Body of pancreas (tissue), 4 donors: ENCODE measurements around the gene ACBD6. TPM values are rescaled to one million over a fixed set of nuclear protein-coding genes. Genes with fewer than 3 reads are reported as not detected.
A peak's percentile ranks its signal among the peaks of the same experiment; 100 is the strongest.

Experiments used
- ATAC-seq: fragments of 150-250 bp; one replicate; pipeline ENCODE4 v1.9.1; 2016
- DNase-seq, 4 donors: peaks; one replicate each; pipeline ENCODE4 v3.0.0-alpha.2; 2019
- H3K27ac ChIP-seq, 4 donors: fragments of 200-600 bp; sonication (generic); 1 replicate in 3 of 4; 2 replicates in 1 of 4; pipeline versions ENCODE4 v1.5.1 to v1.6.1; 2016 to 2019; ENCODE audit warnings: mild to moderate bottlenecking in 1 of 4, mixed read lengths in 1 of 4, moderate library complexity in 1 of 4
- H3K27me3 ChIP-seq, 2 donors: fragments of 200-600 bp; sonication (generic); one replicate each; pipeline ENCODE4 v1.6.0; 2016; ENCODE audit warnings: mild to moderate bottlenecking in 1 of 2
- H3K36me3 ChIP-seq, 2 donors: fragments of 200-600 bp; sonication (generic); replicated peaks in 1 of 2; 2 replicates each; pipeline ENCODE4 v1.5.1; 2016; ENCODE audit warnings: low read depth in 2 of 2; ENCODE audit not compliant: insufficient read depth in 1 of 2
- H3K4me1 ChIP-seq: fragments of 200-600 bp; sonication (generic); one replicate; pipeline ENCODE4 v1.6.0; 2016
- H3K4me3 ChIP-seq, 2 donors: fragments of 200-600 bp; sonication (generic); 1 replicate in 1 of 2; 2 replicates in 1 of 2; pipeline ENCODE4 v1.5.1; 2016 to 2019
- H3K9me3 ChIP-seq, 3 donors: fragments of 200-600 bp; sonication (generic); 1 replicate in 2 of 3; 2 replicates in 1 of 3; pipeline ENCODE4 v1.5.1; 2016
- POLR2A ChIP-seq, 3 donors: fragments of 450-650 bp; IDR thresholded peaks; one replicate each; pipeline ENCODE4 v1.6.1; 2016; ENCODE audit warnings: antibody characterized with exemption in 3 of 3, mild to moderate bottlenecking in 2 of 3
- WGBS, 2 donors: methylation state at CpG; one replicate each; pipeline ENCODE4 v1.1.5; 2017; 5-methylcytosine and 5-hydroxymethylcytosine counted together
- intact Hi-C: fragments of 100-400 bp; cut with DNase I; formaldehyde crosslinking; loops from one replicate; pipeline ENCODE4 v1.15.1; 2023
- total RNA-seq, 2 donors: library from RNA; depleted of rRNA; stranded (reverse); fragments of >200 nt; gene quantifications; one replicate each; pipeline ENCODE4 v1.1.0, GENCODE V29; 2016
- TF ChIP-seq, protein P1 (sequence below), 7 experiments: fragments of 450-650 bp in 4 of 7; fragments of 200-600 bp in 3 of 7; sonication (generic) in 3 of 7; IDR thresholded peaks; one replicate each; pipeline ENCODE4 v1.5.1; 2016 to 2019; ENCODE audit warnings: antibody characterized with exemption in 7 of 7

The ACBD6 gene
- total RNA-seq, 2 donors from 2014 or later: 37.4 to 49.4 TPM

DNA sequence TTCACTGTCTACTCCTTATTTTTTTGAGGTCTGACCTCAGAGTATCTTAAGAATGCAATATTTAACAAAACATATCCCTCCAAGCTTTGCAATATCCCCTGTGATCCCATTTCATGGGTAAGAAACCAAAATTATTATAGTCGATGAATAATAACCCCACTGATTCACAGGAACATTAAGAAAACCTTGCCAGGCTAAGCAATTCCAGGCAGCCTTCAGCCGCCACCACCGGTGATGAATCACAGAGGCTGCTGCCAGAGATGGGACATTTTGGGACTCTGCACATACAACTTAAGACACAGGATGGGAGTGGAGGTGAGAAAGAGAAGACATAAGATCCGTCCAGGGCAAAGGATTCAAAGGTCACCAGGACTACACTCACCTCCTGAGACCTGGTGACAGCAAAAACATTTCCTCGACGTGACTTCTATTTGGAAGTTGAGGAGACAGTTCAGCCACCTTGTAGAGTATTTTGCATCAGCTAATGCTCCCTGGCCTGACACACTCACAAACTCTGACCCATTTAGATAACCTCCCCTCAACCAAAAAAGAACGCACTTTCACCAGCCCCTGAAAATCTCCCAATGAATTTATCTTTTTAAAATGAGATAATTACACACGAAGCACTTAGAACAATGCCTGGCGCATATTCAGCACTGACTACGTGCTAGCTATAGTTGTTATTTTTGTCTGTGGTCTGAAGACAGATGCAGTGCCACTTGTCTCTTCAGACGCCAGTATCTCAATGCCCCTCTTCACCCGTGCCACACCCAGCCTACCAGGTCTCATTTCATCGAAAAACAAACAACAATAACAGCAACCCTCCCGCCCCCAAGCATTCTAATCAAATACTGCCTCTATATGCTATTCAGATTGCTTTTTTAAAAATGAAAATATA is 38.6 kb upstream of the ACBD6 start:
- no peak for TF ChIP-seq POLR2A (IDR thresholded peaks at IDR 0.05)
- TF ChIP-seq, protein P1, sequence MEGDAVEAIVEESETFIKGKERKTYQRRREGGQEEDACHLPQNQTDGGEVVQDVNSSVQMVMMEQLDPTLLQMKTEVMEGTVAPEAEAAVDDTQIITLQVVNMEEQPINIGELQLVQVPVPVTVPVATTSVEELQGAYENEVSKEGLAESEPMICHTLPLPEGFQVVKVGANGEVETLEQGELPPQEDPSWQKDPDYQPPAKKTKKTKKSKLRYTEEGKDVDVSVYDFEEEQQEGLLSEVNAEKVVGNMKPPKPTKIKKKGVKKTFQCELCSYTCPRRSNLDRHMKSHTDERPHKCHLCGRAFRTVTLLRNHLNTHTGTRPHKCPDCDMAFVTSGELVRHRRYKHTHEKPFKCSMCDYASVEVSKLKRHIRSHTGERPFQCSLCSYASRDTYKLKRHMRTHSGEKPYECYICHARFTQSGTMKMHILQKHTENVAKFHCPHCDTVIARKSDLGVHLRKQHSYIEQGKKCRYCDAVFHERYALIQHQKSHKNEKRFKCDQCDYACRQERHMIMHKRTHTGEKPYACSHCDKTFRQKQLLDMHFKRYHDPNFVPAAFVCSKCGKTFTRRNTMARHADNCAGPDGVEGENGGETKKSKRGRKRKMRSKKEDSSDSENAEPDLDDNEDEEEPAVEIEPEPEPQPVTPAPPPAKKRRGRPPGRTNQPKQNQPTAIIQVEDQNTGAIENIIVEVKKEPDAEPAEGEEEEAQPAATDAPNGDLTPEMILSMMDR (IDR thresholded peaks at IDR 0.05): no peak
- DNase-seq: no peak
- no peaks in the 10 kb centered on the region for H3K9me3 ChIP-seq
- no peak for ATAC-seq
- H3K36me3 ChIP-seq: no peaks in the 10 kb centered on the region
- 86 to 88% methylated on average over 14 of the region's 14 CpGs for WGBS, 2 donors
- H3K4me1 ChIP-seq: peaks cover 7% of the 10 kb centered on the region
- H3K27ac ChIP-seq: no peak overlapping the region
- intact Hi-C loops: no loop called here
- no peak overlapping the region for H3K4me3 ChIP-seq
- no peaks in the 10 kb centered on the region for H3K27me3 ChIP-seq

GRCh38 chr1:180539136-180539535 is 36.8 kb upstream of the ACBD6 start:
- TF ChIP-seq POLR2A (IDR thresholded peaks at IDR 0.05): no peak
- TF ChIP-seq, protein P1 (IDR thresholded peaks at IDR 0.05): no peak
- H3K27ac ChIP-seq: peak overlapping the region in 2 of 4 donors; percentile 7 to 38
- 81 to 84% methylated on average over 7 of the region's 7 CpGs for WGBS, 2 donors
- H3K4me1 ChIP-seq: peaks cover 6% of the 10 kb centered on the region
- ATAC-seq (no peak), DNase-seq (no peak)
- no peaks in the 10 kb centered on the region for H3K36me3 ChIP-seq
- H3K4me3 ChIP-seq: no peak overlapping the region
- intact Hi-C loops: loop anchor here (10.0 kb wide), 1 partner anchor 86 kb away; no protein-coding TSS in a partner anchor
- H3K9me3 ChIP-seq: no peaks in the 10 kb centered on the region
- no peaks in the 10 kb centered on the region for H3K27me3 ChIP-seq

GRCh38 chr1:180536821-180537372 is 34.5 kb upstream of the ACBD6 start:
- Histone ChIP-seq H3K4me1 (peaks cover 13% of the 10 kb centered on the region), H3K27ac (no peak overlapping the region), H3K4me3 (no peak overlapping the region), H3K27me3 (no peaks in the 10 kb centered on the region), H3K36me3 (no peaks in the 10 kb centered on the region), H3K9me3 (no peaks in the 10 kb centered on the region)
- no peak for TF ChIP-seq POLR2A (IDR thresholded peaks at IDR 0.05)
- TF ChIP-seq, protein P1 (IDR thresholded peaks at IDR 0.05): no peak
- intact Hi-C loops: loop anchor here (10.0 kb wide), 1 partner anchor 88 kb away; no protein-coding TSS in a partner anchor
- WGBS, 2 donors: 87 to 94% methylated on average over 7 of the region's 7 CpGs
- DNase-seq (no peak), ATAC-seq (no peak)

DNA sequence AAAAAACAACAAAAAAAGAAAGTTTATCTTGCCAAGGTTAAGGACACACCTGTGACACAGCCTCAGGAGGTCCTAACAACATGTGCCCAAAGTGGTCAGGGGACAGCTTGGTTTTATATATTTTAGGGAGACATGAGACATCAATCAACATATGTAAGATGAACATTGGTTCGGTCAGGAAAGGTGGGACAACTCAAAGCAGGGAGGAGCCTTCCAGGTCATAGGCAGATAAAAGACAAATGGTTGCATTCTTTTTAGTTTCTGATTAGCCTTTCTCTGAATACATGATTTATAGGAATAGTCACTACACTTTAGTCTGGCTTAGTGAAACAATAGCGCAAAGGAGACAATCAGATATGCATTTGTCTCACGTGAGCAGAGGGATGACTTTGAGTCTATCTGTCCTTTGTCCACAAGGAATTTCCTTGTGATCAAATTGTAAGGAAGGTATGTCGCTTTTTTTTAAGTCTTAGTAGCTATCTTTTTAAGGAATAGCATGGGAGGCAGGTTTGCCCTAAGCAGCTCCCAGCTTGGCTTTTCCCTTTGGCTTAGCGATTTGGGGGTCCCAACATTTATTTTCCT is 33.1 kb upstream of the ACBD6 start:
- Histone ChIP-seq H3K36me3 (no peaks in the 10 kb centered on the region), H3K4me1 (peaks cover 18% of the 10 kb centered on the region), H3K27me3 (no peaks in the 10 kb centered on the region), H3K27ac (no peak overlapping the region), H3K4me3 (no peak overlapping the region), H3K9me3 (no peaks in the 10 kb centered on the region)
- TF ChIP-seq, protein P1 (IDR thresholded peaks at IDR 0.05): no peak
- TF ChIP-seq POLR2A (IDR thresholded peaks at IDR 0.05): no peak
- intact Hi-C loops: loop anchor here (10.0 kb wide), 1 partner anchor 89 kb away; no protein-coding TSS in a partner anchor
- no peak for DNase-seq
- WGBS, 2 donors: 94 to 95% methylated on average over 5 of the region's 5 CpGs
- no peak for ATAC-seq
